Progenitor cell of endocrine pancreas (in vitro differentiated cells): ENCODE measurements around the gene CTXND2. TPM values are rescaled to one million over a fixed set of nuclear protein-coding genes. Genes with fewer than 3 reads are reported as not detected.

ENCODE experiments used
- DNase-seq: peaks from one replicate; pipeline ENCODE4 v3.0.0; 2021; ENCODE audit warnings: low spot score; ENCODE audit not compliant: unreplicated experiment
- H3K27ac Mint-ChIP-seq: 2 replicates; pipeline ENCODE4 v1.8.0; 2021; ENCODE audit warnings: mild to moderate bottlenecking, moderate library complexity, mixed read lengths
- H3K27me3 Mint-ChIP-seq: 2 replicates; pipeline ENCODE4 v1.8.0; 2021; ENCODE audit warnings: mixed read lengths
- H3K36me3 Mint-ChIP-seq: 2 replicates; pipeline ENCODE4 v1.8.0; 2022; ENCODE audit warnings: mixed read lengths; ENCODE audit not compliant: insufficient read depth
- H3K4me1 Mint-ChIP-seq: 2 replicates; pipeline ENCODE4 v1.8.0; 2021; ENCODE audit warnings: low read depth, mixed read lengths
- H3K4me3 Mint-ChIP-seq: 2 replicates; pipeline ENCODE4 v1.8.0; 2021; ENCODE audit warnings: low read depth, mild to moderate bottlenecking, moderate library complexity, mixed read lengths
- H3K9me3 Mint-ChIP-seq: 2 replicates; pipeline ENCODE4 v1.8.0; 2021; ENCODE audit warnings: low read depth, mixed read lengths
- total RNA-seq: library from RNA; stranded (reverse); gene quantifications from 2 replicates; pipeline ENCODE4 v1.2.1, GENCODE V29; 2021
- TF ChIP-seq, protein P1 (sequence below): fragments of 200-600 bp; sonication (generic); IDR thresholded peaks from one replicate; pipeline ENCODE4 v1.5.0; 2021; ENCODE audit warnings: antibody characterized with exemption, mild to moderate bottlenecking; ENCODE audit not compliant: unreplicated experiment

CTXND2 gene
- total RNA-seq, 1 donor from 2014 or later: not detected

DNA sequence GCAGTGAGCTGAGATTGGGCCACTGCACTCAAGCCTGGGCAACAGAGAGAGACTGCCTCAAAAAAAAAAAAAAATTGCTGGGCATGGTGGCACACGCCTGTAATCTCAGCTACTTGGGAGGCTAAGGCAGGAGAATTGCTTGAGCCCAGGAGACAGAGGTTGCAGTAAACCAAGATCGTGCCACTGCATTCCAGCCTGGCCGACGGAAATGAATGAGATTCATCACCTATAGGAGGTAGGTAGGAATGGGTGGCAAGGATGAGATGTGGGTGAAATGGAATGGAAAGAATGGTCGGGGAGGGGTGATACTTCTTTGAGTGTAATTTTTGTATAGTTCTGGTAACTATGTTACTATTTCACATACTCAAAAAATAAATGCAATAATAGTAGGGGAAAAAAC lies 15.4 kb downstream of the CTXND2 start:
- no peaks in the 10 kb centered on the region for H3K36me3 Mint-ChIP-seq
- peaks cover 4% of the 10 kb centered on the region for H3K9me3 Mint-ChIP-seq
- H3K27ac Mint-ChIP-seq: no peak overlapping the region
- DNase-seq: no peak
- H3K27me3 Mint-ChIP-seq: no peaks in the 10 kb centered on the region
- TF ChIP-seq, protein P1, sequence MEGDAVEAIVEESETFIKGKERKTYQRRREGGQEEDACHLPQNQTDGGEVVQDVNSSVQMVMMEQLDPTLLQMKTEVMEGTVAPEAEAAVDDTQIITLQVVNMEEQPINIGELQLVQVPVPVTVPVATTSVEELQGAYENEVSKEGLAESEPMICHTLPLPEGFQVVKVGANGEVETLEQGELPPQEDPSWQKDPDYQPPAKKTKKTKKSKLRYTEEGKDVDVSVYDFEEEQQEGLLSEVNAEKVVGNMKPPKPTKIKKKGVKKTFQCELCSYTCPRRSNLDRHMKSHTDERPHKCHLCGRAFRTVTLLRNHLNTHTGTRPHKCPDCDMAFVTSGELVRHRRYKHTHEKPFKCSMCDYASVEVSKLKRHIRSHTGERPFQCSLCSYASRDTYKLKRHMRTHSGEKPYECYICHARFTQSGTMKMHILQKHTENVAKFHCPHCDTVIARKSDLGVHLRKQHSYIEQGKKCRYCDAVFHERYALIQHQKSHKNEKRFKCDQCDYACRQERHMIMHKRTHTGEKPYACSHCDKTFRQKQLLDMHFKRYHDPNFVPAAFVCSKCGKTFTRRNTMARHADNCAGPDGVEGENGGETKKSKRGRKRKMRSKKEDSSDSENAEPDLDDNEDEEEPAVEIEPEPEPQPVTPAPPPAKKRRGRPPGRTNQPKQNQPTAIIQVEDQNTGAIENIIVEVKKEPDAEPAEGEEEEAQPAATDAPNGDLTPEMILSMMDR: no peak
- H3K4me1 Mint-ChIP-seq: no peaks in the 10 kb centered on the region
- H3K4me3 Mint-ChIP-seq: no peak overlapping the region

DNA sequence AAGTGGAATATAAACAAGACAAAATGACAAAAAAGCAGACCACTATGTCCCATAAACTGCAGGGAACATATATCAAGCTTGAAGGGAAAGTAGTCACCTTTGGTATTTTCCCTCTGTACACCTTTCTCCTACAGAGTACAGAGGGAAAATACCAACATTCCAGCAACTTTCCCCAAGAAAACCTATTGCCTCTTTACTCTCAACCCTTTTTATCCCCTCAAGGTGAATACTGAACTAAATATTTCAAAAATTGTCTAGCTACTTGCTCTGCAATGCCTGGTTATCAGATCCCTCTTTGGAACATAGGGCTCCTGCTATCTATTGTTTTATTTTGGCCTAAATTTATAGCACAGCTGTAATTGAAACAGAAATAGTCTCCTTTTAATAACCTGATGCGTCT lies 15.8 kb downstream of the CTXND2 start:
- H3K27me3 Mint-ChIP-seq: no peaks in the 10 kb centered on the region
- TF ChIP-seq, protein P1: no peak
- no peak overlapping the region for H3K4me3 Mint-ChIP-seq
- no peak overlapping the region for H3K27ac Mint-ChIP-seq
- H3K36me3 Mint-ChIP-seq: no peaks in the 10 kb centered on the region
- no peak for DNase-seq
- H3K9me3 Mint-ChIP-seq: peaks cover 4% of the 10 kb centered on the region
- no peaks in the 10 kb centered on the region for H3K4me1 Mint-ChIP-seq

DNA sequence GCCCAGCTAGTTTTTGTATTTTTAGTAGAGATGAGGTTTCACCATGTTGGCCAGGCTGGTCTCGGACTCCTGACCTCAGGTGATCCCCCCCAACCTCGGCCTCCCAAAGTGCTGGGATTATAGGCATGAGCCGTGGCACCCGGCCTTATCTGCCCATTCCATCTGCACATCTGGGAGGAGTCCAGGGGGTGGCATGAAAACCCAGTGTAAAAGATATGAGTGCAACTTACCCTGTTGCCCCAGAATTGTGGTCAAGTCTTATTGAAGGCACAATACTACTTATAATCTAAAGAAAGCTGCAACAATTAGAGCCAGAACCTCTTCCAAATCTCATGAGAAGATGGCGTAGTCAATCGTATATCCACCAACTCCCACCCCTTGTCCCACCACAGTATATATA lies 18.4 kb downstream of the CTXND2 start:
- Mint-ChIP-seq H3K27ac (no peak overlapping the region), H3K4me3 (no peak overlapping the region), H3K27me3 (no peaks in the 10 kb centered on the region), H3K4me1 (no peaks in the 10 kb centered on the region), H3K36me3 (no peaks in the 10 kb centered on the region), H3K9me3 (peaks cover 4% of the 10 kb centered on the region)
- TF ChIP-seq, protein P1: no peak
- DNase-seq: no peak

DNA sequence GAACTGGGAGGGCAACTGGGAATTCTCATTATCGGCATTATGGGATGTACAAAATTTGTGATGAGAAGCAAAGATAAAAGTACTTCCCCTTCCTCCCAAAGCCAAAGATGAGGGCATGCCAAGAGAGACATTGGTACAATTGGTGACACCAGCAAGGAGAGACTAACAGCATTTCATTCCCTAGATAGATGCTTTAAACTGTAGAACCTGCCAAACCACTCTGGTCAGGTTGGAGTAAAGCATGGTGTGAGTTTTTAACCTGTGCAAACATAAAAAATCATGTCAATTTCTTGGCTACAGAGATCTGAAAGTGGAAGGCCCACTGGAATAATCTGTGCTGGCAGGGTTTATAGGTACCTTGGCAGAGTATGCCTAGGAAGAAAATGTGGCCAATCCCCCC lies 19.4 kb downstream of the CTXND2 start:
- no peaks in the 10 kb centered on the region for H3K36me3 Mint-ChIP-seq
- H3K4me1 Mint-ChIP-seq: no peaks in the 10 kb centered on the region
- peaks cover 4% of the 10 kb centered on the region for H3K9me3 Mint-ChIP-seq
- H3K27me3 Mint-ChIP-seq: no peaks in the 10 kb centered on the region
- TF ChIP-seq, protein P1: no peak
- no peak for DNase-seq
- no peak overlapping the region for H3K27ac Mint-ChIP-seq
- H3K4me3 Mint-ChIP-seq: no peak overlapping the region

DNA sequence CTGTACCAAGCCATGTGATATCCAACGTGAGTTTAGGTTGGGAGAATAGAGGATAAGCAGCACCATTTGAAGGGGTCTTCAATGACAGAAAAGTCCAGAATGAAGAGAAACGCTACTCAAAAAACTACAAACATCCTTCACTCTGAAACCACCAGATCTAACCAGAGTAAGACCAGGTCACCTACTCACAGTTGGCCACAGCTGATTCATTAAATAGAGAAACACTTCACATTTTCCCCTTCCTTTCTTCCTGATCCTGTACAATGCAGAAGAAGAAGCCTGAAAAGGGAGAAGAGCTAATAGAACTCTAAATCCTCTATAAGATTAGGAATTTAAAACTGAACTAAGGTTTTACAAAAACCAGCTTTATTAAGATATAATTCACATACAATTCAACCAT lies 19.9 kb downstream of the CTXND2 start:
- no peaks in the 10 kb centered on the region for H3K4me1 Mint-ChIP-seq
- no peaks in the 10 kb centered on the region for H3K36me3 Mint-ChIP-seq
- TF ChIP-seq, protein P1: no peak

More for the DNA sequence above, 19.9 kb downstream of the CTXND2 start:
- no peak overlapping the region for H3K27ac Mint-ChIP-seq
- H3K9me3 Mint-ChIP-seq: peaks cover 4% of the 10 kb centered on the region
- no peak for DNase-seq
- no peaks in the 10 kb centered on the region for H3K27me3 Mint-ChIP-seq
- H3K4me3 Mint-ChIP-seq: no peak overlapping the region
